Smooth muscle cell (in vitro differentiated cells): ENCODE results near the gene CMTM7. TPM values are rescaled to one million over a fixed set of nuclear protein-coding genes. Genes with fewer than 3 reads are reported as not detected.

Experiments used
- DNase-seq: peaks from one replicate; lab custom pipeline; 2025; ENCODE audit not compliant: unreplicated experiment; lab: John Stamatoyannopoulos, UW
- H2AFZ ChIP-seq: fragments of 200-600 bp; sonication (generic); 2 replicates; pipeline ENCODE4 v1.6.0; 2016; ENCODE audit warnings: antibody characterized with exemption, low read depth, mild to moderate bottlenecking
- H3F3A ChIP-seq: fragments of 200-600 bp; sonication (generic); 2 replicates; pipeline ENCODE4 v1.6.0; 2017; ENCODE audit warnings: antibody characterized with exemption, low read depth
- H3K27ac ChIP-seq: fragments of 200-600 bp; sonication (generic); 2 replicates; pipeline ENCODE4 v1.5.1; 2016; ENCODE audit warnings: low read depth, mild to moderate bottlenecking
- H3K27me3 ChIP-seq: fragments of 200-600 bp; sonication (generic); 2 replicates; pipeline ENCODE4 v1.6.1; 2016; ENCODE audit warnings: low read depth, mild to moderate bottlenecking
- H3K36me3 ChIP-seq: fragments of 200-600 bp; sonication (generic); 2 replicates; pipeline ENCODE4 v1.5.1; 2016; ENCODE audit warnings: low read depth
- H3K4me1 ChIP-seq: fragments of 200-600 bp; sonication (generic); 2 replicates; pipeline ENCODE4 v1.5.1; 2016; ENCODE audit warnings: low read depth
- H3K4me2 ChIP-seq: fragments of 200-600 bp; sonication (generic); 2 replicates; pipeline ENCODE4 v1.6.0; 2016; ENCODE audit warnings: mild to moderate bottlenecking
- H3K4me3 ChIP-seq: fragments of 200-600 bp; sonication (generic); 2 replicates; pipeline ENCODE4 v1.5.1; 2016; ENCODE audit warnings: mild to moderate bottlenecking
- H3K79me2 ChIP-seq: fragments of 200-600 bp; sonication (generic); 2 replicates; pipeline ENCODE4 v1.6.0; 2016; ENCODE audit warnings: low read depth, mild to moderate bottlenecking
- H3K9ac ChIP-seq: fragments of 200-600 bp; sonication (generic); 2 replicates; pipeline ENCODE4 v1.6.0; 2016; ENCODE audit warnings: low read depth
- H3K9me3 ChIP-seq: fragments of 200-600 bp; sonication (generic); replicated peaks from 2 replicates; pipeline ENCODE4 v1.5.1; 2016; ENCODE audit warnings: low read depth
- H4K20me1 ChIP-seq: fragments of 200-600 bp; sonication (generic); 2 replicates; pipeline ENCODE4 v1.6.0; 2016; ENCODE audit warnings: low read depth
- CTCF ChIP-seq: fragments of 200-600 bp; sonication (generic); IDR thresholded peaks from 2 replicates; pipeline ENCODE4 v1.5.1; 2017; ENCODE audit warnings: borderline replicate concordance, mild to moderate bottlenecking, antibody characterized with exemption; ENCODE audit not compliant: insufficient read depth, poor library complexity, severe bottlenecking
- WGBS: methylation state at CpG from one replicate; pipeline ENCODE4 v1.1.7; 2016; ENCODE audit warnings: low lambda C conversion rate; 5-methylcytosine and 5-hydroxymethylcytosine counted together
- polyA plus RNA-seq: library from polyadenylated mRNA; unstranded; fragments of >200 nt; fragmentation: Nextera tagmentation; extraction: Ambion mirVana; gene quantifications from 2 replicates; pipeline ENCODE4 v1.2.1, GENCODE V29; 2016
- total RNA-seq: library from RNA; depleted of rRNA; stranded (reverse); fragments of >200 nt; gene quantifications from 2 replicates; pipeline ENCODE4 v1.2.3, GENCODE V29; 2014

CMTM7 gene
- total and polyA plus RNA-seq, 2 experiments from 2014 or later = 23.4 to 43.1 TPM

- H3K9me3 ChIP-seq = no peaks in the 10 kb centered on the region
- no peaks in the 10 kb centered on the region for H4K20me1 ChIP-seq
- peaks cover 8% of the 10 kb centered on the region for H3K4me1 ChIP-seq
- no peak overlapping the region for H3K4me3 ChIP-seq
- no peak for DNase-seq
- no peaks in the 10 kb centered on the region for H3K27me3 ChIP-seq
- H3K79me2 ChIP-seq = no peaks in the 10 kb centered on the region
- H3K9ac ChIP-seq = no peak overlapping the region
- no peak overlapping the region for H2AFZ ChIP-seq
- H3K36me3 ChIP-seq = no peaks in the 10 kb centered on the region
- no peak for TF ChIP-seq CTCF
- H3F3A ChIP-seq = peaks cover 5% of the 10 kb centered on the region
- H3K4me2 ChIP-seq = no peak overlapping the region
- no peak overlapping the region for H3K27ac ChIP-seq
Measured at GRCh38 chr3:32352563-32352962, 39.1 kb upstream of the CMTM7 start.

GRCh38 chr3:32353351-32353750 lies 38.3 kb upstream of the CMTM7 start:
- no peak for DNase-seq
- no peaks in the 10 kb centered on the region for H3K27me3 ChIP-seq

GRCh38 chr3:32354362-32354778 lies 37.3 kb upstream of the CMTM7 start:
- no peak overlapping the region for H3K9ac ChIP-seq

More at GRCh38 chr3:32353351-32353750, 38.3 kb upstream of the CMTM7 start:
- Histone ChIP-seq H3K4me3 (no peak overlapping the region), H3K4me2 (no peak overlapping the region), H3F3A (no peaks in the 10 kb centered on the region), H4K20me1 (no peaks in the 10 kb centered on the region), H3K36me3 (no peaks in the 10 kb centered on the region), H3K79me2 (no peaks in the 10 kb centered on the region), H3K4me1 (peaks cover 4% of the 10 kb centered on the region), H3K9ac (no peak overlapping the region), H2AFZ (no peak overlapping the region), H3K27ac (no peak overlapping the region), H3K9me3 (no peaks in the 10 kb centered on the region)
- no peak for TF ChIP-seq CTCF
- WGBS = 96% methylated on average over 2 of the region's 2 CpGs

More at GRCh38 chr3:32354362-32354778, 37.3 kb upstream of the CMTM7 start:
- Histone ChIP-seq H2AFZ (peak overlapping the region; percentile 12), H3F3A (no peaks in the 10 kb centered on the region), H3K4me1 (peaks cover 4% of the 10 kb centered on the region), H3K36me3 (no peaks in the 10 kb centered on the region), H3K9me3 (no peaks in the 10 kb centered on the region), H4K20me1 (no peaks in the 10 kb centered on the region), H3K4me2 (peak overlapping the region; percentile 27), H3K4me3 (no peak overlapping the region), H3K27ac (peak overlapping the region; percentile 52), H3K79me2 (no peaks in the 10 kb centered on the region), H3K27me3 (no peaks in the 10 kb centered on the region)
- no peak for DNase-seq
- TF ChIP-seq CTCF = no peak
- WGBS = 15% methylated on average over 8 of the region's 8 CpGs
